GM19455 (cell line): Measurements from ENCODE around the gene TRIM69.
A peak's percentile ranks its signal among the peaks of the same experiment; 100 is the strongest.
"Not testable (repeated sequence)": the region's sequence is repeated elsewhere in the genome, so short reads cannot be mapped to it uniquely, and the experiment has no call there.

Source experiments
- ATAC-seq: cut with Tn5 transposase; IDR thresholded peaks from one replicate; pipeline ENCODE4 v1.9.1; 2021; ENCODE audit not compliant: unreplicated experiment

TRIM69 gene

DNA sequence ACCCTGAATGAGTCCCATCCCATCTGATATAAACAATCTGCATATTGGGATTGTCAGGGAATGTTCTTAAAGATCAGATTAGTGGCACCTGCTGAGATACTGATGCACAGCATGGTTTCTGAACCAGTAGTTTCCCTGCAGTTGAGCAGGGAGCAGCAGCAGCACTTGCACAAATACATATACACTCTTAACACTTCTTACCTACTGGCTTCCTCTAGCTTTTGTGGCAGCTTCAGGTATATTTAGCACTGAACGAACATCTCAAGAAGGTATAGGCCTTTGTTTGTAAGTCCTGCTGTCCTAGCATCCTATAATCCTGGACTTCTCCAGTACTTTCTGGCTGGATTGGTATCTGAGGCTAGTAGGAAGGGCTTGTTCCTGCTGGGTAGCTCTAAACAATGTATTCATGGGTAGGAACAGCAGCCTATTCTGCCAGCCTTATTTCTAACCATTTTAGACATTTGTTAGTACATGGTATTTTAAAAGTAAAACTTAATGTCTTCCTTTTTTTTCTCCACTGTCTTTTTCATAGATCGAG lies 20.5 kb upstream of the TRIM69 start:
- no peak for ATAC-seq

DNA sequence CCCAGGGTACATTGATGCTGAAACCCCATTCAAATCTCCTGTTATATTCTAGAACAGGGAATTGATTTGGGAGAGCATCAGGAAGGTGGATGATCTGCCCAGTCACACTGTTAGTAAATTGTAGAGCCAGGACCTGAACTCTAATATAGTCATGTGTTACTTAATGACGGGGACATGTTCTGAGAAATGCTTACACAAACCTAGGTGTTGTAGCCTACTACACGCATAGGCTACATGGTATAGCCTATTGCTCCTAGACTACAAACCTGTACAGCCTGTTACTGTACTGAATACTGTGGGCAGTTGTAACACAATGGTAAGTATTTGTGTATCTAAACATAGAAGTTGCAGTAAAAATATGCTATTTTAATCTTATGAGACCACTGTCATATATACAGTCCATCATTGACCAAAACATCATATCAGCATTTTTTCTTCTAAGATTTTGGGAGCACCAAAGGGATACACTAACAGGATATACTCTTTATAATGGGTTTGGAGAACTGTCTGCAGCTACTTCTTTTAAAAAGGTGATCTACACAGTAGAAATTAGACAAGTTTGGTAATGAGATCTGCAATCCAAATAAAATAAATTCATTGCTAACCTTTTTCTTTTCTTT lies 19.2 kb upstream of the TRIM69 start:
- no peak for ATAC-seq

DNA sequence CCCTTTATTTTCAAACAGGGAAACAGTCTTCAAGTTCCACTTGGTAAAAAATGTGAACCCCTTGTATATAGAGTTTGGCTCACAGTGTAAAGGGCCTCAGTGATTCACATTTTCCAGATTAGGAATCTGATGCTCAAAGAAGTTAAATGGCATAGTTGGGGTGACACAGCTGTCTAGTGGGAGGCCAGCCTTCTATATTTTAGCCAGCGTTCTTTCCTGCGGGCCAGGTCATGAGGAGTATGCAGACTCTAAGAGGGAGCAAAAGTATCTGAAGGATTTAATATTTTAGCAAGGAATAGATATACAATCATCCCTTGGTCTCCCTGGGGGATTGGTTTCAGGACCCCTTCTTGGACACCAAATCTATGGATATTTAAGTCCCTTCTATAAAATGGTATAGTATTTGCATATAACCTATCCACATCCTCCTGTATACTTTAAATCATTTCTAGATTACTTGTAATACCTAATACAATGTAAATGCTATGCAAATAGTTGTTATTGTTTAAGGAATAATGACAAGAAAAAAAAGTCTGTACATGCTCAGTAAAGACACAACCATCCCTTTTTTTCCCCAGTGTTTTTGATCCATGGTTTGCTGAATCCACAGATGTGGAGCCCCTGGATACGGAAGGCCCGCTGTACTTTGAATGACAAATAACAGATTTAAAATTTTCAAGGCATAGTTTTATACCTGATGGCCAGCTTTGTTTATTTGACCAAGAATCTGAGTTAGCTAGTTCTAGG lies 18.0 kb upstream of the TRIM69 start:
- ATAC-seq = no peak

DNA sequence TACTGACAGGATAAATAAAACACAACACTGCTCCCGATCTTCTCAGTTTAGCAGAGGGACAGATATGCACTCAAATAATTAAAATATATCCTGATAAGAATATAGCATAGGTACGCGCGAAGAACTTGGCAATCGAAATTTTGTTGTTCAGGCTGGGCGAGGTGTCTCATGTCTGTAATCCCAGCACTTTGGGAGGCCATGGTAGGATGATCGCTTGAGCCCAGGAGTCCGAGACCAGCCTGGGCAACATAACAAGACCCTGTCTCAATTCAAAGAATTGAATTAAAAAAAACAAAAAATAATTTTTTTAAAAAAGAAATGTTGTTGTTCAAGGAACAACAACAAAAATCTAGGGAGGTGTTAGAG lies 17.4 kb upstream of the TRIM69 start:
- ATAC-seq = no peak

DNA sequence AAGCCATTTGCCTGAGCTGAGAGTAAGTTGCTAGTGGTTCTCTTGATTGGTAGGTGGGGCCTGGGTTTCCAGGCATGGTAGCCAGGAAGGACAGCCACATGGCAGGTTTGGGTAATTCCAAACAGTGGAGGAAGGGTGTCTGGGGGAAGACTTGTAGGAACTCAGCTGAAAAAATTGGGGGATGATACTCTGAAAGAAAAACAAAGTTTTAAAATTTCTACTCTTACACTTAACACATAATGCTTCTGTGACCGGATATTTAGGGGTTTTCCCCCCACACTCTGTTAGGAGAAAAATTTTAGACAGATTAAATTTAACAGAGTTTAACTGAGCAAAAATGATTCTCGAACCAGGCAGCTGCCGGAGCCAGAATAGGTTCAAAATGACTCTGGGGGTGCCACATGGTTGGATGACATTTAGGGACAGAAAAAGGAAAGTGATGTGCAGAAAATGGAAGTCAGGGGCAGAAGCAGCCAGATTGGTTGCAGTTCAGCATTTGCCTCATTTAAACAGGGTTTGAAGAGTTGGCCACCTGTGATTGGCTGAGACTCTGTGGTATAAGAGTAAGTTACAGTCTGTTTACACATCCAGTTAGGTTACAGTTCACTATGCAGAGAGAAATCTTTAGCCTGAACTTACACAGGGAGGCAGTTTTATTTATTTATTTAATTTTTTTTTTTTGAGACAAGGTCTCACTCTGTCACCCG lies 16.9 kb upstream of the TRIM69 start:
- ATAC-seq = peak; percentile 43

DNA sequence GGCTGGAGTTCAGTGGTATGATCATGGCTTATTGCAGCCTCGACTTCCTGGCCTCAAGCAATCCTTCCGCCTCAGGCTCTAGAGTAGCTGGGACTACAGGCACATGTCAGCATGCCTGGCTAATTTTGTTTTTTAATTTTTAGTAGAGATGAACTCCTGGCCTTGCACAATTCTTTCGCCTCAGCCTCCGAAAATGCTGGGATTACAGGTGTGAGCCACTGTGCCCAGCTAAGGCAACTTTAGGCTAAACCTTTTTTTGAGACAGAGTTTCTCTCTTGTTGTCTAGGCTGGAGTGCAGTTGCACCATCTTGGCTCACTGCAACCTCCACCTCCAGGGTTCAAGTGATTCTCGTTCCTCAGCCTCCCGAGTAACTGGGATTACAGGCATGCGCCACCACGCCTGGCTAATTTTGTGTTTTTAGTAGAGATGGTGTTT lies 16.3 kb upstream of the TRIM69 start:
- ATAC-seq = not testable (repeated sequence)

DNA sequence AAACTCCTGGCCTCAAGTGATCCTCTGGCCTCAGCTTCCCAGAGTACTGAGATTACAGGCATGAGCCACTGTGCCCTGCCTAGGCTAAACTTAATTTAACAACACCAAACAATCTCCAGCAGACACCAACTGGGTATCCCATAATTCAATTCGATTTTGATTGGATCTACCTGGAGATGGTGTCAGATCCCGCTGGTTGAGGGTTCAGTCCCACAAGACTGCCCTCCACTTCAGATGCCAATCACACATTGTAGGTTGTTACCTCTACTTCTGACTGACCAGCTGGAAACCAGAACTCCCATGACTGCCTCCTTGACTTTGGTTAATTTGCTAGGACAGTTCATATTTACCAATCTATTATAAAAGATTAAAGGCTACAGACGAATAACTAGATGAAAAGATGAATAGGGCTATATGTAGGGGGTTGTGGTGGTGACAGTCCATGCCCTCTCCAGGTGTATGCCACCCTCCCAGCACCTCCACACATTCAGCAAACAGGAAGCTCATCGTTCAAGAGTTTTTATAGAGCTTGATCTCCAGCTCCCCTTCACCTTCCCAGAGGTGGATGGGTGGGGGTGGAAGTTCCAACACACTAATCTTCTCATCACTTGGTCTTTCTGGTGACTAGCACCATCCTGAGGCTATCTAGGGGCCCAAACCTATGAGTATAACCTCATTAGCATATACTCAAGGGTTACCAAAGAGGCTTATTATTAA lies 15.7 kb upstream of the TRIM69 start:
- ATAC-seq = no peak

DNA sequence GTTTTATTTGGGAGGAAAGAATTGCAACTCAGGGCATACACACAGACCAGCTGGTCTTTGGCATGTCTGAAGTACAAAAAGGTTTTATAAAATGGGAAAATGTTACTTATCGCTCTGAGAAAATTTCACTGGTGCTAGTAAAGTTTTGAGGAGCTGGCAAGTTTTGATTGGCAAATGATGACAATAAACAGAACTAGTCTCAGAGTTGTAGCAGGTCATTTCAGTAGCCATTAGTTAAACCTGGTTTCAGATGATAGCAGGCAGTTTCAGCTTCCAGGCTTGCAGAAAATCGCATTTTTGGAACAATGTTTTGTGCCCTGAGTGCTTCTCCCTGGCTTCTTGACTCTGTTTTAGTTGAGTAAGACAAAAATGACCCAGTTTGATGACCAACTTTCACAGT lies 14.3 kb upstream of the TRIM69 start:
- ATAC-seq = no peak

DNA sequence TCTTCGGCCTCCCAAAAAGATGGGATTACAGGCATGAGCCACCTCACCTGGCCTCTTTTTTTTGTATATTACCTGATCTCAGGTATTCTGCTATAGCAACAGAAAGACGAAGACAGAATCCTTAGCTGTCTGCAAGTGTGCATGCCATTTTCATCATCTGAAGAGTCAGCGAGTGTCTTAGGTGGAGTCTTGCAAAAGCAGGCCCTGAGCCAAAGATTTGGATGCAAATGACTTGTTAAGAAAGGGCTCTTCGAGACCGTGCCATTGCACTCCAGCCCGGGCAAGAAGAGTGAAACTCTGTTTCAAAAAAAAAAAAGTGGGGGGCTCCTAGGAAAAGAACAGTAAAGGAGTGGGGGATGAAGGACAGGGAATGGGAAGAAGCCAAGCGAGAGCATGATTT lies 10.2 kb upstream of the TRIM69 start:
- ATAC-seq = no peak

DNA sequence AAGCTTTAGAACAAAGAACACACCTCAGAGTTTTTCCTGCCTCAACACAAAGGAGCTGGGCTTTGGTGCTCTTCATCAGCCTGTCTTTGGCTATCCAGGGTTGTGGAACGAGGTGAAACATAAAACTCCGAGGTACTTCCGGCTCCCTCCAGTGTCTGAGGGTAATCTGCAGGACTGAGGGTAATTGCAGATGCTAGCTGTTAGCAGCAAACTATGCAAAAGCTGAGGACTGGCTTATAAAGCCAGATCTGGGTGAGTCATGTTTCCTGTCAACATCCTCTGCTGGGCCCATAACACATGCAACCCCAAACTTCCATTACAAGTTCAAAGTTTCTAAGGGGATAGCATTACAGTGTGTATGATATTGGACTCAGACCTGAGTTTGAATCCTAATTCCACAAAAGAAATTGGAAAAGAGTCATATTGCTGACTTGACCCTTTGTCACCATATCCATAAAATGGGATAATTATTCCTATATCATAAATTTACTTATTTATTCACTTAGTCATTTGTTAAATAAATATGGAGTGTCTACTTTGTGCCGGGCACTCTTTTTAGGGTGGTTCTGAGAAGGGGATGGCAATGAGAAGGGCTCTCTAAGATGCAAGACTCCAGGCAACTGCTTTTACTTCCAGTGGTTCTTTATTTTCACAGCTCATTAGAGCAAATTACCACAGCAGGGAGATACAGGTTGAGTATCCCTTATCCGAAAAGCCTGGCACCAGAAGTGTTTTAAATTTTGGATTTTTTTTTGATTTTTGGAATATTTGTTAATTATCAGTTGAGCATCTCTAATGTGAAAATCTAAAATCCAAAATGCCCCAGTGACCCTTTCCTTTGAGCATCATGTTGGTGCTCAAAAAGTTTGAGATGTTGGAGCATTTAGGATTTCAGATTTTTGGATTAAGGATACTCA lies 9.5 kb upstream of the TRIM69 start:
- ATAC-seq = peak; percentile 41

DNA sequence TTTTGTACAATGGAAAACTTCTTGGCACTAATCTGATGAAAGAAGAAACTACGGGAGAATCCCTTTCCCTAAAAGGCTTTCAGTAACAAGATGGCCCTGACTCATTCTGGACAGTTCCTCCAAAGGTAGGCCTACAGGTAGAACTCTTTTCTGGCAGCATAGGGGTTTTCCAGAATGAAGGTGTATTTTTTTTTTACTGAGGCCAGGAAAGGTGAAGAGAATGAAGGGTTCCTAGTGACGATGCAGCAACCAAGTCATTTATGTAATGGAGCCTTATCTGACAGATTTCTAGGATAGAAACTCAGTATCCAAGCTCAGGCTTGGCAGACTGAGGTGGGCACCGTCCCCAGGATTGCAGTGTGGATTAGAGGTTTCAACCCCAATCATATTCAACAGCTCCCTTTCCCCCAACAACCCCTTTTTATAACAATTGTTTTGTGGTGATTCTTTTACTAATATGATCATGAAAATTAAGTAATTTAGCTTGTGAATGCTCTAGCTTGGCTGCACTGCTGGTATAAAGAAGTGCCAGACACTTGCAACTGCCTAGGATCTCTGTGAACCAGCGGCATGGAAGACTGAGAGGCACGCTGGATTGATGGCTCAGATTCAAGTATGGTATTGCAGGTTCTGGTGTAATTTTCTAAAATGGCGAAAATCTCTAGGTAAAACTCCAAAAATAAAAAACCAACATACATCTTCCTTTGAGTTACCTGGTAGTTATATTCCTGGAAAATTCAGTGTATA lies 8.7 kb upstream of the TRIM69 start:
- no peak for ATAC-seq

DNA sequence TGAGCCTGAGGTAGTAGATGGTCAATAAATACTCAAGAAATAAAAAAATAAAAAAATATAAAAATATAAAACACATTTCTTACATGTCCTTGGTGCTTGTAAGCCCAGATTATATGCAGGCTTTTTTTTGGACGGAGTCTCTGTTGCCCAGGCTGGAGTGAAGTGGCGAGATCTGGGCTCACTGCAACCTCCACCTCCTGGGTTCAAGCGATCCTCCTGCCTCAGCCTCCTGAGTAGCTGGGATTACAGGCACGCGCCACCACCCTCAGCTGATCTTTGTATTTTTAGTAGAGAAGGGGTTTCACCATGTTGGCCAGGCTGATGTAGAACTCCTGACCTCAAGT lies 8.1 kb upstream of the TRIM69 start:
- not testable (repeated sequence) for ATAC-seq

DNA sequence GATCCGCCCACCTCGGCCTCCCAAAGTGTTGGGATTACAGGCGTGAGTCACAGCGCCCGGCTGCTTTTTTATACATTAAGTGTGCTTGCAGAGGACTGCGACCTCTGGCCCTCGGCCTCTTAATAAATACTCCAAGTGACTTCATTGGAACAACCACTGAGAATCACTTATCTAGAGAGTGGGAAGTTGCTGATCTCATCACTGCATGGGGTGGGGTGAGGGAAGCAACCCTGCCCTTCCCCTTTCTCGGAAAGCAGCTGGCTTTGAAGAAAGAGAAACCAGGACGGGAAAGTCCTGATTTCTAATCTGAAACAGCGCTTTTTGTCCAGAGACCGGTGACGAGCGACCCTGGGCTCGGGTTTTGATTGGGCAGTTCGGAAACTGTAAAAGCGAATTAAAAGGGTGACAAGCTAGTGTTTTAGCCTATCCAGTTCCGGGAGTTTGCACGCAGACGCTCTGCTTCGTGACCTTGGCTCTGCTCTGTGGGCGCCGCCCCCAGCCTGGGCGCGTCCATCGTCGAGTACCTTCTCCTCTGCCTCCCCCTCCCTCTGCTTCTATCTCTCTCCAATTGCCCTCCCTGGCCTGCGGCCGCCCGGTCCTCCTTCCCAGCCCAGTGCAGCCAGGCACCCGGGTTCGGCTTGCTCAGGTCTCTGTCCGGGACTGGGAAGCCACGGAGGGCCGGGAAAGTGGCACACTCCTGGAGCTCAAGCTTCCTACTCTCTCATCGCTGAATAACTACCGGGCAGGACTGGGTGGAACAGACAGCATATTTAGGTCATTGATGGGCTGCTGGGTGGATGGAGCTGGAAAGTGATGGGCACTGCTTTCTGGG lies 7.5 kb upstream of the TRIM69 start:
- peak; percentile 61 for ATAC-seq

DNA sequence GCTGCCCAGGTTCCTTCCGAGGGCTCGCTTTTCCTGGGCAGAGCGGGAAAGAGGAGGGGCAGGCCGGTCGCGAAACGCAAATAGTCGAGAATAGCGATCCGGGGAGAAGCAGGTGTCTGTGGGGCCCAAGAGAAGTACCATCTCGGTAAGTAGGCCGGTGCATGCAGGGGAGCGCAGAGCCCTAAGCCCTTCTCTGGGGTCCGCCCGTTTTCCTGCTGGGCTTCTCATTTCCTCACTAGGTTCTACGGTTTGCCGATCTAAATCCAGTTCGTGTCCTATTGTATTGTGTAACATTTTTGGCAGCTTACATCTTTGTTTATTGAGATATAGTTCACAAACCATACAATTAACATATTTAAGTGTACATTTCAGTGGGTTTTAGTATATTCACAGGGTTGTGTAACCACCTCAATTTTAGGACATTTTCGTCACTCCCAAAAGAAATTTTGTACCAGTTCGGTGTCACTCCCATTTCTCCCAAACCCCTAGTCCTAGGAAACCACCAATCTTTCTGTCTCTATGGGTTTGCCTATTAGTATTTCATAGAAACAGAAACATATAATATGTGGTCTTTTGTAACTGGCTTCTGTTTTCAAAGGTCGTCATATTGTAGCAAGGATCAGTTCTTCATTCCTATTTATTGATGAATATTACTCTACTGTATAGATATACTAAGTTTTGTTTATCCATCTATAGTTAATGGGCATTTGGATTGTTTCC lies 6.8 kb upstream of the TRIM69 start:
- ATAC-seq = no peak

DNA sequence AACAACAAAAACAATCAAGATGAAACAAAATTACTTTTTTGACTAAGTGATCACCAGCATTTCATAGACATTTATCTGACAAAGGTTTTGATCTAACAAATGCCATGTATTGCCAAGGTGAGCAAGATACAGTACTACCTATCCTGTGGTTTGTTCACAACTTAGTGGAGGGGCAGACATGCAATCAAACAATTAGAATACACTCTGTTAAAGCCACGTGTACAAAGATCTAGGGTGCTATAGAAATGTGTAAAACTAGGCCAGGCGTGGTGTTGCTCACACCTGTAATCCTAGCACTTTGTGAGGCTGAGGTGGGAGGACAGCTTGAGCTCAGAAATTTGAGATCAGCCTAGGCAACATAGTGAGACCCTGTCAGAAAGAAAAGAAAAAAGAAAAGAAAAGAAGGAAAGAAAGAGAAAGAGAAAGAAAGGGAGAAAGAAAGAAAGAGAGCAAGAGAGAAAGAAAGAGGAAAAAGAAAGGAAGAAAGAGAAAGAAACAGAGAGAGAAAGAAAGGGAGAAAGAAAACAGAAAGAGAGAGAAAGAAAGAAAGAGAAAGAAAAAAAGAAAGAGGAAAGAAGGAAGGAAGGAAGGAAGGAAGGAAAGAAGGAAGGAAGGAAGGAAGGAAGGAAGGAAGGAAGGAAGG lies 1.4 kb upstream of the TRIM69 start:
- ATAC-seq = no peak

DNA sequence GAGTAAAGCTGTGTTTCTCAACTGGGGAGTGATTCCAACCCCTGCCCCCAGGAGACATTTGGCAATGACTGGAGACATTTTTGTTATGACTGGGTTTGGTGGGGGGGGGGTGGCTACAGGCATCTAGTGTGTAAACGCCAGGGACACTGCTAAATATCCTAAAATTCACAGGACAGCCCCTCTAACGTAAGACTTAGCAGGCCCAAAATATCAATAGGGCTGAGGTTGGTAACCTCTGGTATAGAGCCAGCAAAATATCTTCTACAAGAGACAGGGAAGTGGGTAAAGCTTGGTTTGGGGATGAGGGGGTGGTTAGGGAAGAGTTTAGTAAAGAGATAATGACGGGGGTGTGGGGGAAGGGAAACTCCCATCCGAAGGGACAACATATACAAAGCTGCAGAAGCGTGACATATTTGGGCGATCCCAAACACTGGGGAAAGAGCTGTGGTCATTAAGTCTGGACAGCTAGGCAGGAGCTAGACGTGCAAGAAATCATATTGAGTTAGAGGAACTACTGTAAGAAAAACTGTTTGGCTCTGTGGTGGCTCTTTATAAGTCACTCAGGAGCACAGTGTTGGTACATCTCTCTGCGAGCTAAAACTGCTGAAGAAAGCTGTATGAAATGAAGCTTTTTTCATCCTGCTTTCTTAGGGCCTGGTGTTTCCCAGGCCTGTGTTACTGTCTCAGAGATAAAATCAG lies 697 bp upstream of the TRIM69 start:
- ATAC-seq = no peak

DNA sequence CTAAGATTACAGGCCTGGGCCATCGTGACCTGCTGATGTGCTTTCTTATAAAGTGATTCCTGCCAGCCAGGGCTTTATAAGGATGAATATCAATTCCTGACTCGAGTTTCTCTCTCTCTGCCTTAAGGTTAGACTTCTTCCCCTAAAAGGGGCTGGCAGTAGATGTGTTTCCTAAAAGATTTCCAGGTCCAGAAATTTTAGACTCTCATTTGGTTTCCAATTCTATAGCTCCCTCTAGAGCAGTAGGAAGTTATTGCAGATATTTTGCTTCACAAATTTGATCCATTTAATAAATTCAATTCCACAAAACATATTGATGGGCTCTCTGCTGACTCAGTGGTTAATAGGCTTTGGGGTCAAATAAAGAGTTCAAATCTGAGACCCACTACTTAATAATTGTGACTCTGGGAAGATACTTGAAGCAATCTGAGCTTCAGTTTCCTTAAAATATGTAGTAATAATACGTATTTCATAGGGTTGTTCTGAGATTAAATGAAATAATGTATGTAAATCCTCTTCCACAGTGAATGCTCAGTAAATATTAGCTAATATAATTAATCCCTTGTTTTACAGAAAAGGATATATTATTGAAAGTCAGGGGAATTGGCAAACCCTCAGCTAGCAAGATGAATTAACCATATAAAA lies 2.1 kb downstream of the TRIM69 start:
- ATAC-seq = no peak
